Left kidney (tissue), 2 donors: ENCODE results near the gene ASB1. TPM values are rescaled to one million over a fixed set of nuclear protein-coding genes. Genes with fewer than 3 reads are reported as not detected.
"Not testable (repeated sequence)": the region's sequence is repeated elsewhere in the genome, so short reads cannot be mapped to it uniquely, and the experiment has no call there.

Experiments used
- DNase-seq: peaks from one replicate; pipeline ENCODE4 v3.0.0-alpha.2; 2013
- polyA plus RNA-seq: library from polyadenylated mRNA; unstranded; fragments of 120-200 nt; gene quantifications from one replicate; pipeline ENCODE4 v1.2.1, GENCODE V29; 2013; ENCODE audit not compliant: insufficient read length

ASB1 gene
- polyA plus RNA-seq, 1 donor: 33.5 TPM

DNA sequence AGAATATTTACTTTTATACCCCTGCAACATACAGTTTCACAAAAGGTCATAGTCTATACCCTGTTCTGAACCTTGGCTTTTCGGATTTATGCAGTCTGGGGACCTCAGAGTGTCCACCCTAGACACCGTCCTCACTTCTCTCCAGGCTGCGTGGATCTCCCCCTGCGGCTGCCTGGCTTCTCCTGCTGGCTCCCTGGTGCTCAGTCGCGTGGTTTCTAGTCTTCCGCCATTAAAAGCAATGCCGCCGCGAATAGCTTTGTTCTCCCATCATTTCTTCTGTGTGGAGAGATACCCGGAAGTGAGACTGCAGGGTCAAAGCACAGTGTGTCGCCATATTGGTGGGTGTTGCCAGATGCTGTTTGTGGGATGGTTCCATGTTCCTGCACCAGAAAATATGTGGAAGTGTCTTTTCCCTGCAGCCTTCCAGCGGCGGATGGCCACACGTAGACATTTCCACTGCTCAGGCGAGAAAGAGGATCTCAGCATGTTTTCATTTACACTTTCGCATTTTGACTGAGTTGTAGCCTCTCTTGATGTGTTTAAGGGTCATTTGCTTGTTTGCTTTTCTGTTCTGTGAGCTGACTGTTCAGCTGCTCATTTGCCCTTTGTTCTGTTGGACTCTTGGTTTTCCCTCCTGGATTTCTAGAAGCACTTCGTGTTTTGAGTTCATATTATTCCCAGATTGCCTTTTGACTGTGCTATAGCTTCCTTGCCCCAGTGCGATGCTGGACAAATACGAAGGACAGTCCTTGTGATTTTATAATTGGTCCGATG lies 22.9 kb upstream of the ASB1 start:
- DNase-seq: no peak

DNA sequence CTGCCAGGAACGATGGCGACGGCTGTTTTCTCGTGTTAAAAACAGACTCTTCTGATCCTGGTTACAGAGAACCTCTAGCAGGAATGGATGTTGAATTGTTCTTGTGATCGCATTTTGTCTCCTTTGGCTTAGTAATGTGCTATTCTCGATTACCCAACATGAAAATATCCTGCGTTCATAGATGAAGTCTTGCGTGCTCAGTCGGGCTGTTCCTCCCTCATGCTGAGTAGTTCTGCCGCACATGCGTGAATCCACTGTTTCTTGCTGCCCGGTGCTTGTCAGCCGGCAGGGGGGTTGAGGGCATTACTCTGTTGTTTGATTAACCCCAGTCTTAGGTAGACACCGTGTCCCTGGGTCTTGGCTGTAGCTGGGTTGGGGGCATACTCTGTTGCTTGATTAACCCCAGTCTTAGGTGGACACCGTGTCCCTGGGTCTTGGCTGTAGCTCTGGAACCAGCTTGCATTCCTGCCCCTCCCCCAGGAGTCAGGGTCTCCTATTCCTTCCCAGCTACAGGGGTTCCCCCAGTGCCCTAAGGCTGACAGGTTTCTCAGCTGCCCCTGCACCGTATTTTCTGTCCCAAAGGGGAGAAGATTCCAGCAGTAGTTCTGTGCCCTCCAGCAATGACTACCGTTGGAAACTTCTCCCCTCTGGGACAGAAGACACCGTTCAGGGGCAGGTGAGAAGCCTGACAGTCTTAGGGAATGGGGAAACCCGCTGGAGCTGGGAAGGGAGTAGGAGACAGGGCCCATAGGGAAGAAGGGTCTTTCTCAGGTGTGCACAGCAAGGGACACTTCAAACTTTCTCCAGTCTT lies 22.1 kb upstream of the ASB1 start:
- no peak for DNase-seq

DNA sequence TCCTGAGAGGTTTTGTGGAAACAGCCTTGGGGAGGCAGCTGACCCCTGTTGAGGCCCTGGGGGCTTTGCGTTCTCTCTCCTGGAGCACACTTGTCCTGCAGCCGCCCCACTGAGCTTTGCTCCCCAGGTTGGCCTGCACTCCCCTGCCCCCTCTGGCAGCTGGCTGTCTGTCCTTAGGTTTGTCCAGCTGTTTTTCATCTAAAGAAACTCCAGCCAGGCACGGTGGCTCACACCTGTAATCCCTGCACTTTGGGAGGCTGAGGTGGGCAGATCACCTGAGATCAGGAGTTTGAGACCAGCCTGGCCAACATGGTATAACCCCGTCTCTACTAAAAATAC lies 21.5 kb upstream of the ASB1 start:
- not testable (repeated sequence) for DNase-seq

DNA sequence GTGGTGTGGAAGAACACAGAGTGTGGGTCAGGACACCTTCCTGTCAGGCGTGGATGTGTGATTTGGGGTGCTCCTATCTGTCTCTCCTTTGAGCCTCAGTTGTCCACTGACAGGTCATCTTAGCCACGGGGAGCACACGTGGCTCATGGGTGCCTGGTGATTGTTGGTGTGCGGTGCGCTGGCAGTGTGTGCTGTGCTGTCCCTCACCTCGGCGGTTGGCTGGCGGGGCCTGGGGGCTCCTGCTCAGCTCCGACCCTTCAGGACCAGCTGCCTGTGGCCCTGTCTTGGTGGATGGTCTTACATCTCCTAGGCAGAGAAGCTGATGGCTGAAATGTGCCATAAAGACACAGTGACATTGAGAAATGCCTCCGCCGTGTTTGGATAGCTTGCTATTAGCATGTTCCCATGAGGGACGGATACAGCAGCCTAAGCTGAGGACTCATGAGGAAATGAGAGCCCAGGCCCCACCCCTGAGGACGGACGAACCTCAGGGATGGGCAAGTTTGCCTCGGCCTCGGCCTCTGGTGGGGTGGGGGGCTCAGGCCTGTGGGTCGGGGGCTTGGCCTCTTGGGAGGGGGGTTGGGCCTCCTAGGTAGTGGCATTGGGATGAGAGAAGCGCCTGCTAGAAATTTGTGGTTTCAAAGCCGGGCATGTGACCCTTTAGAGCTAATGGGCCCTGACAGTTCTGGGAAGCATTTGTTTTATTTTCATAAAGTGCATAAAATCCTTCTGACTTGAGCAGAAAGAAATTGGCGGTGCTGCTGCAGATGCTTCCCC lies 20.3 kb upstream of the ASB1 start:
- DNase-seq: no peak

DNA sequence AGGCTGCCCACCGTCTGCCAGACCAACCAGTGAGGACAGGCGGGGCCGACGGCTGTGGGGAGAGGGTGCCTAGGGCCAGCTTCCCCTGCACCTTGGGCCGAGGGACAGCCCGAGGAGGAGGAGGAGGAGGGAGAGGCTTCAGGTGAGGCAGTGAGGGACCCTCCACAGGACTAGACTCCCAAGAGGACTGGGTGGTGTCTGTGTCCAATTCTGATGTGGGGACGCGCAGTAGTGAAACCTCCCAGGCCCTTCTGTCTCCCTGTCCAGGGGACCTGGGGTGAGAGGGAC lies 19.8 kb upstream of the ASB1 start:
- no peak for DNase-seq

DNA sequence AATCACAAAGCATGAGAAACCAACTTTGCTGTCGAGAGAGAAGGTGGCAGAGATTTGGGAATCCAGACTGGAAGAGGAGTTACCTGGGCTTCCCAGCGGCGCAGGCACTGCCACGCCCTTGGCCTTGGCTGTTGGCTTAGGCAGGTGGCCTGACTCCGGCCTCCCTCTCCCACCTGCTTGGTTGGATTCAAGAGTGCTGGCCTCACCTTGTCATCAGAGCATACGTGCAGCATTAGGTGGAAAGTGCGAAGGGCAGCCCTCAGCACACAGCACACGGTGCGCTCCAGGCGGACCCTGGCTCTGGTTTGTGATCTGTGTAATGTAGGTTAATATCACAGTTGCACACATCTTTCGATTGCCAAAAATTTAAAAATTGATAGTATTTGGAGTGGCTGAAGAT lies 19.2 kb upstream of the ASB1 start:
- DNase-seq: no peak

DNA sequence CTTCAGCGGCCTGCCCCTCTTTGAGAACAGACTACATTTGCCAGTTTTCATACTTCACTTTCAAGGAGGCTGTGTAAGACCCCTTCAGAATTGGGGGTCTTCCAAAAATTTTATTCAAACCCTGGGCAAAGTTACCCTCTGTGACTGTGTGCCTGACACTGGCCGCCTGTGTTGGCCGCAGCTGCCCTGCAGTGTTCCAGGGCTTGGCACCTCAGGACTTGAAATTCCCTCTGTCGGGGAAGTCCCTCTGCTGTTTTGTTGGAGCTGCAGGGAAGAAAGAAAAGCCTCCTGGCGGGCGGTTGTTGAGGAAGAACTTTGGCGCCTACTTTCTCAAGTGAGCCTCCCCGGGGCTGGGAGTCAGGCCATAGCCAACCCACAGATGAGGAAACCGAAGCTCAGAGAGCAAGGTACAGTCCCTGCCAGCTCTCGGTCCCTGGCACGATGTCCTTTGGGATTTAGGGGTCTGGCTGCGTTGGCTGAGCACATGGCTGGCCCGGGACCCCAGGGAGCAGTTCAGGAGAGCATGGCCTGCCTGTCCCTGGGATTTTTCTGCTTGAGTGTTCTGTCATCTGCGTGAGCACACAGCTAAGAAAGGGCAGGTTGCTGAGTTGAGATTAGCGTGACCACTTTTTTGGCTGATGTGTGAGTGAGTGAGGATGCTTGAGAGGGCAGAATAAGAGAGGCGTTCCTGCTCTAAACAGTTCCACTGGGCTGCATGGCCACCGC lies 17.9 kb upstream of the ASB1 start:
- DNase-seq: no peak

DNA sequence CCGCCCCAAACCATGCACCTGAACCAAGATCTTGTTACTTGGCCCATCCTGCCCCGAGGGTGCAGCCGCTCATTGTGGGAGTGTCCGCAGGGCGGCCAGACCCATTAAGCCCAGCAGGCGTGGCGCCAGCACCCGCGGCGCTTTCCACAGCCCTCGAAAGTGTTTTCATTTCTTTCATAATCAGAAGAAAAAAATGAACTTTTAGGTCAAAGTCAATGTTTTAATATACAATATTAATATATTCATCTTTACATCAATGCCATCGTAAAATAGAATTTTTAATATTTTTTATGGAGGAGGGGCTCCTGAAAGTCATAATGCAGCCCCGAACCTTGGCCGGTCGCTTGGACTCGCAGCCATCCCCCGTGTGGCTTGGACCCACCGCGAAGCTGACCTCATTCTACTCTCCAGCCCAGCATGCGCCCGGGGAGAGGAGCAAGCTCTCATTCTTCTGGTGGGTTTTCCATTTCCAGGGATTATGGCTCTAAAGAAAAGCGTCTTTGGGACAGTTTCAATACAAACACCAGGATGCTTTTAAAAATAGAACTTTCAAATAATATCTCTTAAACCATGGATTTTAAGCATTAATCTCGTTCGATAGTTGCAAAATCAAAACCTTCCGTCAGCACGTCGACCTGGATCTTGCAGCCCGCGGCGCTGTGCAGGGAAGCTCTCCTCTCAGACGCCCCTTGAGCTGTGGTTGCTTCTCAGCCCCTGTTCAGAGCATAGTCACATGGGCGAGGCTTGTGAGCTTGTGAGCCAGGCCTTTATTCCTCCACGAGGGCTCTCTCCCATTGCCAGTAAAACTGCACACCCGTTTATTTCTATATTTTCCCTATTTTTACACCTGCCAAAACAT lies 17.2 kb upstream of the ASB1 start:
- DNase-seq: no peak

DNA sequence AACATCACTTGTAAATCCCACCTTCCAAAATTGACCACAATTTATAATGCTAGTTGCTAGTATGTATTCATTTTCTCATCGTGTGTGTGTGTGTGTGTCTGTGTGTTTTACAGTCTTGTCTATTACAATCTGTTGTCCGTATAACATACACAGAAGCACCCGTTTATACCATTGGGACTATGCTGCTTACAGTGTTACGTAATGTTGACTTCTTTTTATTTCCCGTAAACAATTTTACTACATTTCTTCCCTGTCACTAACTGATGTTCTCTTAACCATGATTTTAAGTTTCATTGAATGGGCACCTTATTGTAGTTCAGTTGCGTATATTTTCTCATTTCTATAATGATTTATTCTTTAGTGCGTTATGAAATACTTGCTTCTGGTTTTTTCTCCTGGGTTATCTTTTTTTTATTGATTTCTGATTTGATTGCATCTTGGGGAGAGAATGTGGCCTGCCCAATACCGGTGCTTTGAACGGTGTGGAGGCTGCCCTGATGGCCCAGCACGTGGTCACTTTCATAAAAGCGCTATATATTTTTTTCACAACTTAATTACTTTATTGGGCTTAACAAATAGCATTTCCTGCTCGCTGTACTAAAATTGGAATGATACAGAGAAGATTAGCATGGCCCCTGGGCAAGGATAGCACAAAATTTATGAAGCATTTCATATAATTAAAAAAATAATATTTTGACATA lies 14.5 kb upstream of the ASB1 start:
- DNase-seq: no peak

DNA sequence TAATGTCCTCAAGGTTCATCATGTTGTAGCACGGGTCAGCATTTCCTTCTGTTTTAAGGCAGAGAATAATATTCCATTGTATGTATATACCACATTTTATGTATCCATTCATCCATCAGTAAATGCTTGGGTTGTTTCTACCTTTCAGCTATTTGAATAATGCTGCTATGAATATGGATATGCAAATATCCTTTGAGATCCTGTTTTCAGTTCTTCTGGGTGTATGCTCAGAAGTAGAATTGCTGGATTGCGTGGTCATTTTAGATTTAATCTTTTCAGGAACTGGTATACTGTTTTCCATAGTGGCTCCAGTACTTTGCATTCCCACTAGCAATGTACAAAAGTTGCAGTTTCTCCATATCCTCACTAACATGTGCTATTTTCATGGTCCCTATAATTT lies 13.4 kb upstream of the ASB1 start:
- DNase-seq: no peak

DNA sequence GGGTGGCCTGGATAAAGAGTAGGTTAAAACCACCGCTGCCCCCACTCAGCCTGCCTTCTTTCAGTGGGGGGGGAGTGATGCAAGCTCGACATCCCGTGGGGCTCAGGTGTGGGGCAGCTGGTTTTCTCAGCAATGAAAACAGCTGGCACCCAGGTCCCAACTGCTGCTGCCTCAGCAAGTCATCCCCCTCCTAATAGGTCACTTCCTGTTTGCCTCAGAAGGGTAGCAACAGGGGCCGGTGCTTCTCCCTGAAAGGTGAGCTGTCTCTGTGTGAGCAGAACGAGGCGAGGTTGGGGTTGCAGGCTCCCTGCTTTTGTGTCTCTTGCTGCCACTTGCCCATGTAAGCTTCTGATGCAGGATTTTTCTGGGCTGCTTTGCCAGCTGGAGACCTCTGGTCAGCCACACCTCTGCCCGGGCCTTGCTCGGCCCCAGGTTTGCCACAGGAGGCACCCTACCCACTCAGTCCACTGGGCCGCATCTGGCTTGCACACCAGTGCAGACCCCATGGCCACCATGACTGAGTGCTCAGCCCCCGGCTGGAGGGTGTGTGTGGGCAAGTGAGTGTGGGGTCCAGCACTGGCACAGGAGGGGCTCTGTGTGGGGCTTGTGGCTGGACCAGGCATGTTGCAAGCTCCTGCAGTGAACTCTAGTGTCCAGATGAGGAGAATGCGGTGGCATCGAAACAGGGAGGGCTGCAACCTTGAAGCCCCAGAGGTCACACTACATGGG lies 11.5 kb upstream of the ASB1 start:
- DNase-seq: no peak

DNA sequence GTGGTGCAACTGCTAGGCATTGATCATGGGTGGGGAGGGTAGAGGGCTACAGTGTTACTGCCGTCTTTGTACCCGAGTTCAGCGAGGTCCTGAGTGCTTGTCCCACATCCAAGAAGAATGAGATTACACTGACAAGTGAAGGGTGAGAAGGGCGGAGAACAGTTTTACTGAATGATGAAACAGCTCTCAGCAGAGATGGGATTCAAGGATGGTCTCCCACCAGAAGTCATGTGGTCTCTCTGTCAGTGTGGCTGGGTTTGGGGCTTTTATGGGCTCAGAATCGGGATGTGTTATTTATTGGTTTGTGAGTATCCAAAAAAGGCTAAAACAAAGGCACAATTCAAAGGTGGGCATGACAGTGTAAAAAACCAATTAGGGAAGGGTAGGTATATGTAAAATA lies 10.8 kb upstream of the ASB1 start:
- DNase-seq: no peak

DNA sequence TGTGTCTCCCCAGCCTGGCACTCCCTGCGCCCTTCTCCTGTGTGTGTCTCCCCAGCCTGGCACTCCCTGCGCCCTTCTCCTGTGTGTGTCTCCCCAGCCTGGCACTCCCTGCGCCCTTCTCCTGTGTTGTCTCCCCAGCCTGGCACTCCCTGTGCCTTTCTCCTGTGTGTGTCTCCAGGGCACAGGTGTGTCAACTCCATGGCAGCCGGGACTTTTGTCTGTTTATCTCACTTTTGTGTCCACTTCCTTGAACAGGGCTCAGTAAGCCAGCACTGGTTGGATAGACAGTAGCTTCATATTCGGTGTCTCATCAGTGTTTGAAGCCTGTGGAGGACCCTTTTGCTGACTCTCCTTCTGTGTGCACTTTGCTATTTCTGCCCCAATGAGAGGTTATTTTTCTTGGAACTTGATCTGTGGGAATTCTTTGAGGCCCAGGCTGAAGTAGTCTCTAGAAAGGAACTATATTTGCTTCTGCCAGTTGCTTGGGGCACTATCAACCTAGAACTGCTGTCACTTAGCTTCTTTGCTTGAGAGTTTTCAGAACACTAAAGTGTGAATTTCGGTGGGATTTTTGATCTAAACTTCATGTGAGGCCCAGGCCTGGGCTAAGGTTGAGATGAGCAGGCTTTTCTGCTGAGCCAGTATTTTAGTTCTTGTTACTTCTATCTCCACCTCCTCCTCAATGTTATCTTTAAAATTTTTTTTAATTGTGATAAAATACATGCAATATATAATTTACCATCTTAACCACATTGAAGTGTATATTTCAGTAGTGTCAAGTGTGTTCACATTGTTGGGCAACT lies 8.3 kb upstream of the ASB1 start:
- peak; percentile 73 for DNase-seq

DNA sequence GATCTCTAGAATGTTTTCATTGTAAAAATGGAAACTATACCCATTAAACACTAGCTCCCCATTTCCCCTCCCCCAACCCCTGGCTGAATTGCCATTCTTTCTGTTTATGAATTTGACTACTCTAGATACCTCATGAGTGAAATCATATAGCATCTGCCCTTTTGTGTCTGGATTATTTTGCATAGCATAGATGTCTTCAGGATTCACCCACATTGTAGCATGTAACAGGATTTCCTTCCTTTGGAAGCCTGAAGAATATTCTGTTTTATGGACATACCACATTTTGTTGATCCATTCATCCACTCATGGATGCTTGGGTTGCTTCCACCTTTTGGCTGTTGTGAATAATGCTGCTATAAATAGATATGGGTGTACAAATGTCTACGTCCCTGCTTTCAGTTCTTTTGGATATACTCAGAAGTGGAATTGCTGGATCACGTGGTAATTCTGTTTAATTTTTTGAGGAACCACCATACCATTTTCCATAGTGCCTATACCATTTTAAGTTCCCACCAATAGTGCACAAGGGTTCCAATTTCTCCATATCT lies 7.7 kb upstream of the ASB1 start:
- no peak for DNase-seq

DNA sequence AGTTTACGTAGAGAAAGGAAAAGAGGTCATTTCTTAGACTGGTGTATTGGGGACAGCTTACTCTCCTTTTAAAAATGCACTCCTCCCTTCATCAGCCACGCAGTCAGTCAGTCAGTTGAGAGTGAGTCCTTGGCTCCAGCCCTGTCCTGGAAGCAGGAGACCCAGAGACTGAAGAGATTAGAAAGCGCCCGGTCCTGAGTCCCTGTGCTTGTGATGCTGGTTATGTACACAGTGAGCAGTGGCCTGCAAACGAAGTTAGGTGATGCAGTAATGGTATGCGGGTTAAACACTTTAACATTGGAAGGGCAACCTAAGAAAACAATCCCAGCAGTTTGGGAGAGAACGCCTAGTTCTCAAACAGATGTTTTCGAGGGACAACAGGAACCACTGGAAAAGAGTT lies 6.3 kb upstream of the ASB1 start:
- DNase-seq: no peak

DNA sequence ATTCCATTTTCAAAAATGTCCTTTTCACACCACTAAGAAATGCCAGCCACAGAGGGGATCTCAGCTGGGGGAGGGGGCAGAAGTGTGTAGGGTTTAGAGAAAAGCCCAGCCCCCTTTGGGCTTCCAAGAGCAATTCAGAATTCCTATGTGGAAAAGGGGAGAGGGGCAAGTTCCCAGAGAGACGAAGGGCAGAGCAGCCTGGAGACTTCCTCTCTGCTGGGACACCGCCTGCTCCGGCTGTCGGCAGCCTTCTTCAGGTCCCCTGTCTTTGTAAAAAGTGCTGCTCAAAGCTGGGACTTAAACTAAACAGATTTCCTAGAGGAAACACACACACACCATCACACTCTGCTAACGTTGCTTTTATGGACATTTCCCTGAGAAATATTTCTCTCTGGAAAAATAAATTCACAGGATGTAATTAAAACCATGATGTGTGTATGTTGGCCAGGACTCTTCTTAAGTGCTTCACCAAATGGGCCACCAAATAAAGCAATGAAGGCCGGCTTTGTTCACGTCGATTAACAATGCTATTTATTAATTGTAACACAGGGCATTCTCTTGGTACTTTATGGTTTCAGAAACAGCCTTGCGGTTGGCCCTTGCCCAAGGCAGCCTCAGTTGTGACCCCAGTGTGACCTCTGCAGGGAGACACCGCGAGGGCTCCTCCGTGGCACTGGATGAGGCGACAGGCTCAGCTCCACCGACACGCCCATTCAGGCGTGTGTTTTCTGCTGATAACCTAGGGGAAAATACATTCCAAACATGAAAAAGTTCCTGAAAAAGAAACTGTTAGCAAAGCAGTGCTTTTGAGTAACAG lies 5.6 kb upstream of the ASB1 start:
- DNase-seq: no peak

DNA sequence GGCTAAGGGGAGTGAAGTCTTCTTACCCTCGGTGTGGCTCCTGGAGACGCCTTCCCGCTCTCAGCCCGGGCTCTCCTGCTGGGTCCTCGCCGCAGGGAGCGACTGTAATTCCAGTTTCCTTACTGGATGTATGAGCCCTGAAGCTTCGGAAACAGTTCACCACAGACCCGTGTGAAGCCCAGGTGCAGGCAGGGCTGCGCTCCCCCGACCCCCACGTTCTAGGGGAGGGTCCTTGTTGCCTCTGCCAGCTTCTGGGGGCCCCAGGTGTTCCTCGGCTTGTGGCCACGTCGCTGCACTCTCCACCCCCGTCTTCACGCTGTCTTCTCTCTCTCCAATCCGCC lies 5.1 kb upstream of the ASB1 start:
- DNase-seq: no peak

DNA sequence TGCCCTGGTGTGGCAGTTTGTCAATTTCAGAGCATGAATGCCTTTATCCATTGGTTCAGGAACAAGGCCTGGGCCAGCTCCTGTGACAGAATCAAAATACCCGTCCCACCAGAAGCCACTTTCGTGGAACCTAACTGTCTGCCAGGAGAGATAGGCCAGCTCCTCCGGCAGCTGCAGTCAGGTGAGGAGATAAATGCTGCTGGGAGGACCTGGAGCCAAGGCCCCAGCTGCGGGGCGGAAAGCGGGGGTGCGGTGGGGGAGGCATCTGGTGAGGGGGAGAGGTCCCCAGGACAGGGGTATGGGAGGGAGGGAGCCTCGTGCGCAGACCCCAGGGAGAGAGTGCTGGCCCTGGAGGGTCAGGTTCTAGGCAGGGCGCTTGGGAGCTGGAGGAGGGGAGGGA lies 4.4 kb upstream of the ASB1 start:
- DNase-seq: no peak
